T-helper 2 cell treated with Interferon-gamma antibody and Interleukin-4, amounts not matched to agents 100 ng/mL and 5 ng/mL, for 36 hours (primary cell): ENCODE results near the gene ANAPC7. TPM values are rescaled to one million over a fixed set of nuclear protein-coding genes. Genes with fewer than 3 reads are reported as not detected.
"Not testable (repeated sequence)": the region's sequence is repeated elsewhere in the genome, so short reads cannot be mapped to it uniquely, and the experiment has no call there.

Experiments
- intact Hi-C: fragments of 100-400 bp; cut with micrococcal nuclease; formaldehyde crosslinking; loops from one replicate; pipeline ENCODE4 v1.15.1; 2023
- total RNA-seq: library from RNA; stranded (reverse); gene quantifications from 2 replicates; pipeline ENCODE4 v1.2.3, GENCODE V29; 2022

ANAPC7 gene, protein sequence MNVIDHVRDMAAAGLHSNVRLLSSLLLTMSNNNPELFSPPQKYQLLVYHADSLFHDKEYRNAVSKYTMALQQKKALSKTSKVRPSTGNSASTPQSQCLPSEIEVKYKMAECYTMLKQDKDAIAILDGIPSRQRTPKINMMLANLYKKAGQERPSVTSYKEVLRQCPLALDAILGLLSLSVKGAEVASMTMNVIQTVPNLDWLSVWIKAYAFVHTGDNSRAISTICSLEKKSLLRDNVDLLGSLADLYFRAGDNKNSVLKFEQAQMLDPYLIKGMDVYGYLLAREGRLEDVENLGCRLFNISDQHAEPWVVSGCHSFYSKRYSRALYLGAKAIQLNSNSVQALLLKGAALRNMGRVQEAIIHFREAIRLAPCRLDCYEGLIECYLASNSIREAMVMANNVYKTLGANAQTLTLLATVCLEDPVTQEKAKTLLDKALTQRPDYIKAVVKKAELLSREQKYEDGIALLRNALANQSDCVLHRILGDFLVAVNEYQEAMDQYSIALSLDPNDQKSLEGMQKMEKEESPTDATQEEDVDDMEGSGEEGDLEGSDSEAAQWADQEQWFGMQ
- 69.7 and 70.7 TPM in 2 replicates for total RNA-seq

DNA sequence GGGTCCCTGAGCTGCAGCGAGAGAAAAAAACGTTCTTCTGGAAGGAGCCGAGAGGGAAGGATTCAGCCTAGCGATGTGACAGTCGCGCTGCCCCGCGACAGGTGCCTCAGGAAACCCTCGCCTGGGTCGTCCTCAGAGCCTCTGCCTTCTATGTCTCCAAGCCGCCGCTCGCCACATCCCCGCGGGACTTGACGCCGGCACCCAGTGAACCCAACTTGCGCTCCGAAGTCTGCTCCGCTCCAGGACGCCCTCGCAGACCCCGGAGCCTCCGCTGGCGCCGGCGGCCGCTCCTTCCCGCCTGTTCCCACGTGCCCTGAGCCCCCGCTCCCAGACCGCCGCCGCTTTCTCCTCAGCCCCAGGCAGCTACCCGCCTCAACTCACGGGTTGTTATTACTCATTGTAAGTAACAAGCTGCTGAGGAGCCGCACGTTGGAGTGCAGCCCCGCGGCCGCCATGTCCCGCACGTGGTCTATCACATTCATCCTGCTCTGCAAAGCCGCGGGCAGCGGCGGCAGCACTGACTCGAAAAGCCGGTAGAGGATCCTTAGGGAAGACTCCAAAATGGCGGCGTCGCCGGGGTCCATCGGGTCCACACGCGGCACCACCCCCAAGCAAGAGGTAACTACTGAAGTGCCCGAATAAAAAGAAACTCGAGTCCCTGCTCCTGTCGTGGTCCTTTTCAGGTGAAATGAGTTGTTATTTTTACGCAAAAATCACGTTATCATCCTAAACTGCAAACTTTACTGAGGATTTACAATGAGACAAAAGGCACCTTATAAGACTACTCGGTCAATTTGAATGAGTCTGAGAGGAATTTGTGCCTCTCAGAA lies at the start of gene ANAPC7:
ANAPC7 (minus strand) TSS at position 563 of the 830 bp plus-strand sequence; CDS start at position 482, 81 bp downstream.
- intact Hi-C loops = loop anchor here (1.0 to 5.0 kb wide), 3 partner anchors 97 to 1439 kb away; partner anchors contain the start of genes ATP2A2 and MAPKAPK5

DNA sequence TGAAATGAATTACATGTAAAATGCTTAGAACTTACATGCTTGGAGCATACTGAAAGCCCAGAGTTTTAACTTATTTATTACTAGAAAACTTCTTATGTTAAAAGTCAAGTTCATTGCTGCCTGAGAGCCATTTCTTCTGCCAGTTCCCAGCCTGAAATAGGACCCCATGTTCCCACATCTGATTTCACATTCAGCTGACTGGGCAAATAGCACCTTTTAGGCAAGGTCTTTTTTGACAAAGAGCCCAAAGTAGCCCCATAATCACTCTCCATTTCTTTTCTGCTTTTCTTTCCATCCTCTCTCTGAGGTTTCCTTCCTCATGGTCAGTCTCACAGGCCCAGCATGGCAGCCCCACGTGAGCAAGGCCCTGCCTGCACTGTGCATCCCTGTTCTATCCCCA lies 47.8 kb upstream of the ANAPC7 start:
- intact Hi-C loops = loop anchor here (5.0 kb wide), 1 partner anchor 246 kb away; no protein-coding TSS in a partner anchor

DNA sequence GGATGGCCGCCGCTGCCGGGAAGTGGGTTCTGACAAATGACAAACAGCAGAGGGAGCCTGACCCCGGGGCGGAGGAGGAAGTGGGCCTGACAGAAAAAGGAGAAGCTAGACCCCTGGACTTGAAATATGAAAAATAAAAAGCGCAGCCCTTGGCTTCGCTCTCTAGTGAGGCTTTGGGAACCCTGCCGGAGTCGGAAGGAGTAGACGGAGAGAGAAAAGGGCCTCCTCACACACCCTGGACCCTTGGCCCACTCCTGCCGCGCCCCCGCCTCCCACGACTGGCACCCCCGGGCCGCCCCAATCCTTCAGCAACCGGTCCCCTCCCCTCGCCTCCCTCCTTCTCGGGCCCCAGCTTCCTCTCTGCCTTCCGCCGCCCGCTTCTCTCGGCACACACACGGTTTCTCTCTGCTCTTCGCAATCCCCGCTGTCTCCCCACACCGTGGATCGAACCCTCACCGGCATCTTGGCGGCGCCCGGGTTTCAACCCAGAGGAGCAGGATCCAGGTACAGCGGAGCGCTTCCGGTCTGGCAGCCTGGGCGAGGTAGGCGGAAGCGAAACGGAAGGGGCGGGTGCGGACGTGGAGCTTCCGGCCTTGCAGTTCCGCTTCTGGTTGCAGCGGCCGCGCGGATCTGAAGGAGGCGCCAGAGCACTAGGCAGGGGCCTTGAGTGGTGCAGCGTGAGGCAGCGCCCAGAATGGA lies 46.4 kb upstream of the ANAPC7 start, which contains the start of gene ARPC3:
ARPC3 (minus strand) TSS at position 539 of the 699 bp plus-strand sequence; CDS start at position 462, 77 bp downstream.
- intact Hi-C loops = loop anchor here (1.0 to 10.0 kb wide), 7 partner anchors 18 to 435 kb away; partner anchors contain the start of genes FAM216A, GPN3, RAD9B and VPS29

DNA sequence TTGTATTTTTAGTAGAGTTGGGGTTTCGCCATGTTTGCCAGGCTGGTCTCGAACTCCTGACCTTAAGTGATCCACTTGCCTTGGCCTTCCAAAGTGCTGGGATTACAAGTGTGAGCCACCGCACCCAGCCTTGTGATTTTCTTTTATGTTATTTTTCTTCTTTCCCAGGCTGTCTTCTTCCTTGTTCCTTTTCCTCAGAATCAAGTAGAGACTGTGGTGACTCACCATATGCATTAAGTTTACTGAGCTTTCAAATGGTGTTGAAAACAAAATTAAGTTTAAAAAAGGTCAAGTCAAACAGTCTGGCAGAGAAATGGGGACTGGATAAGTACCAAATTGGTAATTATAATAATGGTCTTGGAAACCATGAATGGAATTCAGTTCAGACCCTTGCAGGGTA lies 40.9 kb upstream of the ANAPC7 start:
- intact Hi-C loops = loop anchor here (10.0 kb wide), 1 partner anchor 440 kb away; no protein-coding TSS in a partner anchor

DNA sequence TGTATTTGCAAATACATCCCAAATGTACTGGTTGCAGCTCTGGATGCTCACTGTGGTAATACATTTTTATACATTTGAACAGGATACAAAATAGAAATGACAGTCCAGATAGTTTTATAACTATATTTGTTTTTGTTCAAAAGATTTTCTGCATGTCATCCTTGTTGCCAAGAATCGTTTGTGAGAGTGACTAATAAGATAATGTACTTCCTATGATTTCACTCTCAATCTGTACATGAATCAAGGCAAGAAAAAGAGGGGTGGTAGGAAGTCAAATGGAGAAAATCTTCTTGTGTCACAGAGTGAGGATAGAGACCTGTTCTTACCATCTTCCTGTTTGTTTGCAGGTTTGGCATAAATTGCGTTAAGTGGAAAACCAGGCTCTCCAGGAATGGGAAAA lies 32.7 kb upstream of the ANAPC7 start:
- intact Hi-C loops = no loop called here

DNA sequence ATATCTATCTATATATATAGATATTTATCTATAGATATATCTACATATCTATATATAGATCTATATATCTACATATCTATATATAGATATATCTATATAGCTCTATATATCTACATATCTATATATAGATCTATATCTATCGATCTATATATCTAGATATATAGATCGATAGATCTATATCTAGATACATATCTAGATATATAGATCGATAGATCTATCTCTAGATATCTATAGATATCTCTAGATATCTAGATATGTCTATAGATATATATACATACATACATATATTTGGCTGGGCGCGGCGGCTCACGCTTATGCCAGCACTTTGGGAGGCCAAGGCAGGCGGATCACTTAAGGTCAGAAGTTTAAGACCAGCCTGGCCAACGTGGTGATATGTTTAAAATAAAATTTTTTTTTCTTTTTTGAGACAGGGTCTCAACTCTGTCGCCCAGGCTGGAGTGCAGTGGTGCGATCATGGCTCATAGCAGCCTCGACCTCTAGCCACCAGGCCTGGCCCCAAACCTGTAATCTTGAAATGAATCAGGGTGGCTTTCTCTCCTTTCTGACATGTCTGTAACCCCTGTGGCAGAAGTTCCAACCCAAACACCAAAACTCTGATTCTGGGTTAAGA lies 28.6 kb upstream of the ANAPC7 start:
- intact Hi-C loops = loop anchor here (1.0 kb wide), 5 partner anchors 18 to 532 kb away; partner anchors contain the start of genes ARPC3 and TCHP

DNA sequence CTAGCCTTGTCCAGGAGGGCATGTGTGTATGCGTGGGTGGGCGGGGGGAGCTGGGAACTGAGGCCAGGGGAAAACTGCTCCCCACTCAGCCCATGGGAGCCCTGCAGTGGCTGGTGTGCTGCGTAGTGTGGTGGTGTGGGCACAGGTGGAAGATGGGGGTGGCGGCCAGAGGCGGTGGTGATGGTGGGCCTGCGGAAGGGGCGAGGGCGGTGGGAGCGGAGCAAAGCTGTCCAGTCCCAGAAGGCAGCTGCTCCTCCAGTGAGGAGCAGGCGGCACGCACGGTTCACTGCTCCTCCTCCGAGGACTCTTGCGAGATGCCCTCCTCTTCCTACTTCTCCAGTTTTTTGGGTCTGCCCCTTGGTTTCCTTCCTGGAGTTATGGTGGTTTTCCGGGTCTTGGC lies 26.2 kb upstream of the ANAPC7 start:
- intact Hi-C loops = not testable (repeated sequence)

DNA sequence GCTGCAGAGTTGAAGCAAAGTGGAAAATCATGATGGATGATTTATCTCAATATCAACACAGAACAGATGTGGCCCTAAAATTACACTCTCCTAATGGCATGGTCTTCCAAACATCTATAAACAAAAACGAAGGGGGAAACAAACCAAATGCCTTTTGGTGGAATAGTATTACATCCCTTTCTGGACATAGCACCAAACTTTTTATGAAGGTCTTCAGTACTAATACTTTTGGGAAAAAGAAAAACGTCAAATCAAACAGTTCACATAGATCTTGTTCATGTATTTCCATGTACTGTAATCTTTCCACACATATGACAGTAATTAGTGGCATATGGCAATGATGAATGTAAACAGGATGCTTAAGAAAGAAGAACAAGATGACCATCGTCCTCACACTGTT lies 22.9 kb upstream of the ANAPC7 start:
- intact Hi-C loops = no loop called here

DNA sequence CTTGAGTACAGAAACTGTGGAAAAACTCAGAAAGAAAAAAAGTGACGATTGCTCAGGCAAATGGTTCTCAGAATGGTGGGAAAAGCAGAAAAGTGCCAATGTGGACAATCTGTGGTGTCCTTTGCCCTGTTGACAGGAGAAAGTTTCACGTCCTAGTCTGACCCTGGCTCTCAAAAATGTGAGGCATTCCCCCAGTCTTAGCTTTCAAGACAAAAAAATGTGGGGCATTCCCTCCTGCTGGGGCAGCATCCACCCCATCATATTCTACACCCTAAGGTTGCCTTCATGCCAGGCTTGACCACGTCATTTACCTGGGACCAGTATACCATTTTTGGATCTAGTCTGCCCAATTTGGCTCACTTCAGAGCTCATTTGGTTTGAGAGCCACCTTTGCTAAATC lies 20.7 kb upstream of the ANAPC7 start:
- intact Hi-C loops = no loop called here

DNA sequence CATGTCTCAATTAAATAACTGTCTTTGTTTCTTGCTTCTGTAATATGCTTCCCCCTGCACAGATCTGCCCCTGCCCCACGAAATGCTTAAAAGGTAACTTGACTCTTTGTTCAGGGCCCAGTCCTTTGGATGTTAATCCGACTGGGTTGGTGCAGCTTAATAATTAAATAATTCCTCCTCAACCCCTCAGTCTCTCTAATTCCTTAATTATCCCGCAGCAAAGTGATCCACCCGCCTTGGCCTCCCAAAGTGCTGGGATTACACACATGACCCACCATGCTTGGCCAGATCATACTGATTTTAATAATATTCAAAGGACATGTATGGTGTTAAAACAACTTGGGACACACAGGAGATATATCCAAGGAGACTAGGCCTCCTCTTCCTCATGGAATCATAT lies 18.2 kb upstream of the ANAPC7 start:
- intact Hi-C loops = no loop called here

DNA sequence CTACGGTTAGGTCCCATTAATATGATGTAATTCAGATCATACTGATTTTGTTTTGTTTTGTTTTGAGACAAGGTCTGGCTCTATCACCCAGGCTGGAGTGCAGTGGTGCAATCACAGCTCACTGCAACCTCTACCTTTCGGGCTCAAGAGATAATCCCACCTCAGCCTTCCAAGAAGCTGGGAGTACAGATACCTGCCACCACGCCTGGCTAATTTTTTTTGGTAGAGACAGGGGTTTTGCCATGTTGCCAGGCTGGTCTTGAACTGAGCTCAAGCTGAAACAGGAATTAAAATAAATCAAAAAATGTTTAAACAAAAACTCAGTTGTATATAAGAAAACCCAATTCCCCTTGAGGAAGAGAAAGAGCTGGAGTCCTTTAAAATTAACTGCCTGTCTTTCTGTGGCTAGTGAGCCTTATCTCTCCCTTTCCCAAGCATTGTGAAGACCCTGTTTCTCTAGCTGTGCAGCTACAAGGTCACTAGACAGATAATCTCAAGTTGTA lies 17.7 kb upstream of the ANAPC7 start:
- intact Hi-C loops = no loop called here

DNA sequence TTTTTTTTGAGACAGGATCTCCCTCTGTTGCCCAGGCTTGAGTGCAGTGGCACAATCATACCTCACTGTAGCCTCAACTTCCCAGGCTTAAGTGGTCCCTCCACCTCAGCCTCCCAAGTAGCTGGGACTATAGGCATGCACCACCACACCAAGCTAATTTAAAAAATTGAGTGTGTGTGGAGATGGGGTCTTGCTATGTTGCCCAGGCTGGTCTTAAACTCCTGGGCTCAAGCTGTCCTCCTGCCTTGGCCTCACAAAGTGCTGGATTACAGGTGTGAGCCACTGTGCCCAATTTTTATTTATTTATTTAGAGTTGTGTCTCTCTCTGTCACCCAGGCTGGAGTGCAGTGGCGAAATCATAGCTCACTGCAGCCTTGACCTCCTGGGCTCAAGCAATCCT lies 17.1 kb upstream of the ANAPC7 start:
- intact Hi-C loops = not testable (repeated sequence)

DNA sequence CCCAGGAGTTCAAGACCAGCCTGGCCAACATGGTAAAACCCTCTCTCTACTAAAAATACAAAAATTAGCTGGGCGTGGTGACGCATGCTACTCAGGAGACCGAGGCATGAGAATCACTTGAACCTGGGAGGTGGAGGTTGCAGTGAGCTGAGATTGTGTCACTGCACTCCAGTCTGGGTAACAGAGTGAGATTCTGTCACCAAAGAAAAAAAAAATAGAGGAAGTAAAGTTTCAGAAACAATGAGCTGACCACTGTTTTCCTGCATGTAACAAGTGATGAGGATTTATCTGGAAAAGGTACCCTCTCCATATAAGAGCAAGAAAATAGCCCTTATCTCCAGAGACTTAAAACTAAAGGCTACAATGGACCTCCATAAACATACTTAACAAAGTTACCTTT lies 13.6 kb upstream of the ANAPC7 start:
- intact Hi-C loops = not testable (repeated sequence)

DNA sequence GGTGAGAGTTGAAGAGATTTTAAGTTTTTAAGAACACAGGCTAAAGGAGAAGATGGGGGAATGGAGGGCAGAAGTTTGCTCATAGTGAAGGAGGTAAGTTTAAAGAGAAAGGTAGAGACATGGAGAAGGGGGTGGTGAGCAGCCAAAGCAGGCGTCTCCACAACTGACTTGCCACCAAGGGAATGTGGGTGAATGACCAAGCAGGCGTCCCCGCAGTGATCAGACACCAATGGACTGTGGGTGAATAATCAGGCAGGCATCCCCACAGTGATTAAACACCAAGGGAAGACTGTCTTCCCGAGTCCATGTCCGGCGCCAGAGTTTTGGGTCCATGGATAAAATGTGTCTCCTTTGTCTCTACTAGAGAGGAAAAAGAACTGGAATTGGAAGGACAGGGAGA lies 6.6 kb upstream of the ANAPC7 start:
- intact Hi-C loops = not testable (repeated sequence)

DNA sequence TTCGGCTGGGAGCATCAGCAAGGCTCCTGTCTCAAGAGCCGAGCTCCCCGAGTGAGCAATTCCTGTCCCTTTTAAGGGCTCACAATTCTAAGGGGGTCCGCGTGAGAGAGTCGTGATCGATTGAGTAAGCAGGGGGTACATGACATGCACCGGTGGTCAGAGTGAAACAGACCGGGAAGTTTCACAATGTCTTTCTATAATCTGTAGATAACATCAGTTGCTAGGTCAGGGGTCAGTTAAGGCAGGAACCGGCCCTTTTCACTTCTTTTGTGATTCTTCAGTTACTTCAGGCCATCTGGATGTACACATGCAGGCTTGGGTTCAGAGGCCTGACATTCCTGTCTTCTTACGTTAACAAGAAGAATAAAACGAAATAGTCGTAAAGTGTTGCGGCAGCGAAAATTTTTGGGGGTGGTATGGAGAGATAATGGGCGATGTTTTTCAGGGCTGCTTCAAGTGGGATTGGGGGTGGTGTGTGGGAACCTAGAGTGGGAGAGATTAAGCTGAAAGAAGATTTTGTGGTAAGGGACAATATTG lies 1.7 kb upstream of the ANAPC7 start:
- intact Hi-C loops = not testable (repeated sequence)

DNA sequence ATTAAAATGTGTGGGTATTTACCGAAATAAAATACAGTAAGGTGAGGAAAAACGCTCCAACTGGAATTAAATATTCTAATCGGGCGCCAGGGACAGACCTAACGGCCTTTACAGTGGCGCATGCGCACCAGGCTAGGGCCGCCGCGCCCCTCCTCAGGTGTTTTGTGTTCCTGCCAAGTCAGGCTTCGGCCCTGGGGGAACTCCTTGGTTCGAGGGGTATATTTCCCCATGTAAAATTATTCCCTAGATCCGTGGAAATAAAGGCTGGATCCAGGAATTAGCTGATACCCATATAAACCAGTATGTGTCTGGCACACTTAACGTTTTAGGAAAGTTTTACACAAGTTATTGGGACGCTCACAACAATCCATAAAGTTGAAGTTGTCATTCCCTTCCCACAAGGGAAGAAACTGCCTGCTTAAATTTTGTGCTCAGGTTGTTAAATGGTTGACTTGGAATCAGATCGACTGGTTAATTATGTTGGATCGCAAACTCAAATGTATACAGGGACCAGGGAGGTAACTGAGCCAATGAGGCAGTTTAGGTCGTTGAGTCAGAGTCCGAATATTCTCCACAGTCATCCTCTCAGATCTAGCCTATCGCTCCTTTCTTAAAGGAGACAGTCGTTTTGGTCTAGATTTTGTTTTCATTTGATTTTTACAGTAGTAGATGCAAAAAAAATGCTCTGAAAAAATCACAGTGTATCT lies 621 bp upstream of the ANAPC7 start:
- intact Hi-C loops = loop anchor here (1.0 to 5.0 kb wide), 4 partner anchors 27 to 1438 kb away; partner anchors contain the start of genes ATP2A2 and MAPKAPK5

DNA sequence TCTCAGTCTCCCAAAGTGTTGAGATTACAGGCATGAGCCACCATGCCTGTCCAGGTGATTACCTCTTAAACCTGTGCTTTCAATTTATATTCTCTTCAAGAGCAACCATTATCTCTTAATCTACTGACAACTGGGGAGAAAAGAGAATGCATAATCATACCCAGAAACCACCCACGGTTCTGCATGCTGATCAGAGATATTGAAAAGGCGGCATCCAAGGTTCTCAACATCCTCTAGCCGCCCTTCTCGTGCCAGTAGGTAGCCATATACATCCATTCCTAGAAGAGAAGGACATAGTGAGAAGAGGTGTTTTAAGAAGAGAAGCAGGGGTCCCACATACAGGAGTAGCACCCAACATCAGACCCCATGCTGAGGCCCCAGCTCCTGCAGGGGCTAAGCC lies 20.8 kb downstream of the ANAPC7 start:
- intact Hi-C loops = no loop called here

DNA sequence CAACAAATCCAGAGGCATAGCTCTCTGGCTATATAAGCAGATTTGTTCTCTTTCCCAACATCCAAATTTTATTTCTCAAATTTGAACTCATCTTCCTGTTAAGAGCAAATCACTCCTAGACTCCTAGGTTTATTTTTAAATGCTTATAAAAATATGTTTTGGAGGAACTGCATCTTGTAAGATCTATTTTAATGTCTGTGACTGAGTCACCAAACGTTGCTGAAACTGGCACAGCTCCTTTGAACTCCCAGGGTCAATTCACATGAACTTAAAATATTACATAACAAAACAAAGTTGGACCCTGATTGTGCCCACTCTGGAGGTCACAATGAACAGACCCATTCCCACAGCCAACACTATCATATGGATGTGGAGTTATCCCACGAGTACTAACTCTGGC lies 23.9 kb downstream of the ANAPC7 start:
- intact Hi-C loops = no loop called here

DNA sequence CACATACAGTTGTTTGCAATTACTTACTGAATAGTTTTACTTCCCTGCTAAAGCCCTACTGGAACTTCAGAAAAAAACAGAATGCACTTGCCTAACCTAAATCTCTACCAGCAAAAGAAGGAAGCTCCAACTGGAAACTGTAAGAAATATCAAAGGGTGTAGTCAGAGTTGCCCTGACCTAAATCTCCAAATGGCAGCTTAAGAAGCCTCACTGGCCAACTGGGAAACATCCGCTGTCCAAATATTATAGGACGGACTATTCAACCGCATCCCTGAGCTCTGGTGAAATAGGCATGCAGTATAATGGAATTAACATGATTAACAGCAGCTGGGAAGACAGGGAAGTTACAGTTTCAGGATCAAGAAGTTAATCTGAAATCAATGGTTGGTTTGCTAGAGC lies 24.3 kb downstream of the ANAPC7 start:
- intact Hi-C loops = no loop called here
